Measurements from ENCODE around the gene ADGRF3.
"Not testable (repeated sequence)": the region's sequence is repeated elsewhere in the genome, so short reads cannot be mapped to it uniquely, and the experiment has no call there.

ADGRF3 gene

DNA sequence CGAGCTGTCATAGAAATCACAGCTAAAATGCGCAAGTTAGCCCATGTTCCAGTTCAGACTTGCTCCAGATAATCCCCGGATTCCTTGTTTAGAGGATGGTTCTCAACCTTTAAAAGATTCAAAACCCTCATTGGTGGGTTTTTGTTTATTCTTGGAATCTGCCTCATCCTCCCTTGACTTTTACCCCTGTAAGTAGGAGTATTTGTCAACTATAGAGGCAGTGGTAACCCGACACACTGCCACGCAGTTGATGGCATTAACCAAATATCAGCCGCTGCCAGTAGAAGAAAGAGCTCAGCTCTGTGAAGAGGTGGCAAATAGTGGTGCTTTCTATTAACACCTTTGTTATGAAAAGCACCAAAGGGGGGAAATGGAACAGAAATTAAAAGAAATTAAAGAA lies 41.0 kb downstream of the ADGRF3 start:
- no peak for DNase-seq (ENCODE audit: low spot score in 2 of 2)
- no peak overlapping the region for H3K4me3 Mint-ChIP-seq
- no peaks in the 10 kb centered on the region for H3K9me3 Mint-ChIP-seq
- ATAC-seq (replicated peaks; ENCODE audit: extremely low read depth, poor library complexity, severe bottlenecking), result no peak
- H3K36me3 Mint-ChIP-seq (ENCODE audit: insufficient read depth), result no peaks in the 10 kb centered on the region
- H3K27ac Mint-ChIP-seq (ENCODE audit: low read depth), result no peak overlapping the region
- no peaks in the 10 kb centered on the region for H3K4me1 Mint-ChIP-seq
- no peaks in the 10 kb centered on the region for H3K27me3 Mint-ChIP-seq

DNA sequence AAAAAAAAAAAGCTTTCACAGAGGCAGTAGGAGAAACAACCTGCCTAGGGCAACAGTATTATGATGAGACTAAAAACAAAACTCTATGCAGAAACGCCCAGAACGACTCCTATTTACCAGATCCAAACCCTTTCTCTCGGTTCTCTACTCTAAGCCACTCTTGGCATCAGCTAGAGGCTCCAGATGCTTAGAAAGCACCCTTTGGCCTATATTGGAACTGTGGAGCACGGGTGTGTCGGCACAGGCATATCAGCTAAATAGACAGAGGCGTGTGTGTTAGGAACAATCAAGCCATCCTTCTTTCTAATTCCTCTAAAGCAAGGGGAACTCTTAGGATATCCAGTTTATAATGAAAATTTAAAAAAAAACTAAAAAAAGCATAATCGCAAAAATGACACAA lies 41.5 kb downstream of the ADGRF3 start:
- ATAC-seq (replicated peaks; ENCODE audit: extremely low read depth, poor library complexity, severe bottlenecking); H3K4me3 Mint-ChIP-seq; H3K27me3 Mint-ChIP-seq; H3K4me1 Mint-ChIP-seq; H3K9me3 Mint-ChIP-seq; H3K27ac Mint-ChIP-seq (ENCODE audit: low read depth); DNase-seq (ENCODE audit: low spot score in 2 of 2); H3K36me3 Mint-ChIP-seq (ENCODE audit: insufficient read depth): not testable (repeated sequence)

DNA sequence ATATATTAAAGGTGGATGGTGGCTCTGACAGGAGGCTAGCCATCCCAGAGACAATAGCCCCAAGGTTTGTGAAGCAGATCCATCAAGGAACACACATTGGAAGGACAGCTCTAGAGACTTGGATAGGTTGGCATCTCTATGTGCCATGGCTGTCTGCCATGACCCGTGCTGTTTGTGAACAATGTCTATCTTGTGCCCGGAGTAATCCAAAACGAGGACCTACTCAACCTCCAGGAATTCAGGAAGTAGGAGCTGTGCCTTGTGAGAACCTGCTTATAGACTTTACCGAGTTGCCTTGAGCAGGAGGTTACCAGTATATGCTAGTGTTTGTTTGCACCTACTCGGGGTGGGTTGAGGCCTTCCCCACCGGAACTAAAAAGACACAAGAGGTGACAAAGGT lies 43.7 kb downstream of the ADGRF3 start:
- ATAC-seq (replicated peaks; ENCODE audit: extremely low read depth, poor library complexity, severe bottlenecking) (no peak), DNase-seq (ENCODE audit: low spot score in 2 of 2) (no peak)
- Mint-ChIP-seq H3K4me3 (no peak overlapping the region), H3K36me3 (ENCODE audit: insufficient read depth) (no peaks in the 10 kb centered on the region), H3K27me3 (no peaks in the 10 kb centered on the region), H3K27ac (ENCODE audit: low read depth) (no peak overlapping the region), H3K9me3 (no peaks in the 10 kb centered on the region), H3K4me1 (no peaks in the 10 kb centered on the region)

DNA sequence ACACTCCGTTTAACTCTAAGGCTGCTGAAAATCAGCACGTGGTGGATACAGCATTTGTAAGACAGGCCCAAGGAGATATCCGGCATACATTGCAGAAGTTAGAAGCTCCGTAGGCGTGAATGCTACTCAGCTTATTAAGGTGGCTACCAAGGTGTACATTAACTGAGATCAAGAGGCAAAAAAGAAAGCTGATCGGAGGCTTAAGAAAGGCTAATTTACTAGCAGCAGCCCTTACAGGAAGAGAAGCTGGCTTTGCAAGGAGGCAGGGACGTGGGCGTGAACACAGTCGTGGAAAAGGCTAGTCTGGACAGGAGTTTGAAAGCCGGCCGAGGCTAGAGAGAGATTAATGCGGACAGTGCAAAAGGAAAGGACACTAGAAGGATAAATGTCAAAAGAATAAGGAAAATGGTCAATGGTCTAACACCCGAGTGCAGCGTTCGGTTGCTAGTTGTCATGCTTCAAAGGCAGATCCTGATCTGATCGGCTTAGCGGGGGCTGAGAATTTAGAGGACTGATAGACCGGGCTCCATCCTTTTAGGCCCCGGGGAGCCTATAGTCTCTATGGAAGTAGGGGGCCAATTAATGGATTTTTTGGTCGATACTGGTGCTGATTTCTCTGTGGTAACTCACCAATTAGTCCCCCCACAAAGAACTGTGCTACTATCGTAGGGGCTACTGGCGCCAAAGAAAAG lies 46.2 kb downstream of the ADGRF3 start:
- Mint-ChIP-seq H3K4me3 (no peak overlapping the region), H3K27ac (ENCODE audit: low read depth) (no peak overlapping the region), H3K27me3 (no peaks in the 10 kb centered on the region), H3K36me3 (ENCODE audit: insufficient read depth) (no peaks in the 10 kb centered on the region), H3K9me3 (no peaks in the 10 kb centered on the region), H3K4me1 (no peaks in the 10 kb centered on the region)
- DNase-seq (ENCODE audit: low spot score in 2 of 2) (no peak), ATAC-seq (replicated peaks; ENCODE audit: extremely low read depth, poor library complexity, severe bottlenecking) (peak; percentile 27)

DNA sequence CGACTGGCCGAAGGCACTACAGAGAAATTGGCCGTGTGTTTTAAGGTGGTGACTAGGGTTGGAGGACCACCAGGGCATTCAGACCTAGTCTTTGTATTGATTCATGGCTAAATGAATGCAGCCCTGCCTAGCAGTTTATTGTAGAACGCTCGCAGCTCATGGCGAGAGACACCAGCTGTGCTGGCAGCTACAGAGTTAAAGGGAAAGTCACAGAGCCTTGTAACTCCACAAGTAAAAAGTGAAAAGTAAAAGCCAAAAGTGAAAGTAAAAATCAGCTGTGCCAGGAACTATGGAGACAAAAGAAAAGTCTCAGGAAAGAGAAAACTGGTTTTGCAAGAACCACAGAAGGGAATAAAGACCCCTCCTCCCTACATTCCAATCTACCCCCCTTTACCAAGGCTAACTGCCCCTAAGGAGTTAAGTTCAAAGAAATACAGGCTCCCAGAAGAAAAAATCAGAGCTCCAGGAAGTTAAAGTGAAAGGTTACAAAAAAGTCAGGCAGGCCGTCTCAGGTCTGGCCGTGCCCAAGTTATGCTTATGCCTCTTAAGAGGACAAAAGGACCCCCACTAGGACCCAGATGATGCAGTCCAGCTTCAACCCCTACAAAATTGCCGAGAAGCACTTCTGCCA lies 47.0 kb downstream of the ADGRF3 start:
- H3K27me3 Mint-ChIP-seq, result no peaks in the 10 kb centered on the region
- H3K4me1 Mint-ChIP-seq, result no peaks in the 10 kb centered on the region
- no peak overlapping the region for H3K4me3 Mint-ChIP-seq
- no peak overlapping the region for H3K27ac Mint-ChIP-seq (ENCODE audit: low read depth)
- H3K36me3 Mint-ChIP-seq (ENCODE audit: insufficient read depth), result no peaks in the 10 kb centered on the region
- ATAC-seq (replicated peaks; ENCODE audit: extremely low read depth, poor library complexity, severe bottlenecking), result peak; percentile 60
- DNase-seq (ENCODE audit: low spot score in 2 of 2), result no peak
- no peaks in the 10 kb centered on the region for H3K9me3 Mint-ChIP-seq

DNA sequence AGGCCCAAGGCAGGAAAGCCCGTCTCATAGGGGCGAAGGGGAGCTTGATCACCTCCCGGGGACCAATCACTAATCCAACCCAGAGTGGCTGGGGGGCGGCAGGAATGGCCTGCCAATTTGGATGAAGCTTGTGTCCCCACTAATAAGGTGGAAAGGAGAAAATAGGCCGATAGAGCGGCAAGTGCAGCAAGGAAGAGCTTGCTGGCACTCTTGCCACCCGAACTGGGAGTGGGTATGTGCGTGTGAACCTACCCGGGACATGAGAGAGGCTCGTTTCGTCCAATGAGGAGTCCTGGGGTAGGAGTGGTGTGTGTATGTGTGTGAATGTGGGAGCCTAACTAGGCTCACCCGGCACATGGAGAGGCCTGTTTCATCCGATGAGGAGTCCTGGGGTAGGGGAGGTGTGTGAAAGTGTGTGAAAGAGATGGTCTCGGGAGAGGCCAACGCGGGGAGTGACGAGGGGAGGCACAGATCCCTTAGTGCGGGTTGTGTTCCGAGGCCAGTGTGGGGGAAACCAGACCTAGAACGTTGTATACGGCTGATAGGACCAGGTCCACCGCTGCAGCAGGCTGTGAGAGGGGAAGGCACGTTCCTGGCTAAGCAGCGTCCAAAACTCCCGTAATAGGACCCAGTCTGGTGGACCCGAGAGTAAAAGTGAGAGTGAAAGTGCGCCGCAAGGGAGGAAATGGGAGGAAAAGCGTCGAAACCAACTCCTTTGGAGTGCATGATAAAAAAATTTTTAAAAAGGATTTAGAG lies 47.8 kb downstream of the ADGRF3 start:
- DNase-seq (ENCODE audit: low spot score in 2 of 2) (no peak), ATAC-seq (replicated peaks; ENCODE audit: extremely low read depth, poor library complexity, severe bottlenecking) (peak; percentile 48)
- Mint-ChIP-seq H3K36me3 (ENCODE audit: insufficient read depth) (no peaks in the 10 kb centered on the region), H3K27ac (ENCODE audit: low read depth) (no peak overlapping the region), H3K4me3 (no peak overlapping the region), H3K9me3 (no peaks in the 10 kb centered on the region), H3K4me1 (no peaks in the 10 kb centered on the region), H3K27me3 (no peaks in the 10 kb centered on the region)

DNA sequence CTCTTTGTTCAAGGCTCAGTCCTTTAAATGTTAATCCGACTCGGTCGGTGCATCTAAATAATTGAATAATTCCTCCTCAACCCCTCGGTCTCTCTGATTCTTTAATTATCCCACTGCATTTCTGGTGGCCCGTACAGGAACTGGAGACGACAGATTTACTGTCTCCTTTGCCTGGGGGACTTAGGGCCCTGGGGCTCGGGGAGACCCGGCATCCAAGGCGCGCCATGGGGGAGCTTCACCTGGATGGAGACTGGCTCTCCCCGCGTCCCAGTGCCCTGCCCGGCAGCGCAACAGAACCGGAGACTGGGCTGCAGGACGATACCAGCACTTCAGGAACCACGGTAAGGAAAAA lies 48.3 kb downstream of the ADGRF3 start:
- no peak for ATAC-seq (replicated peaks; ENCODE audit: extremely low read depth, poor library complexity, severe bottlenecking)

DNA sequence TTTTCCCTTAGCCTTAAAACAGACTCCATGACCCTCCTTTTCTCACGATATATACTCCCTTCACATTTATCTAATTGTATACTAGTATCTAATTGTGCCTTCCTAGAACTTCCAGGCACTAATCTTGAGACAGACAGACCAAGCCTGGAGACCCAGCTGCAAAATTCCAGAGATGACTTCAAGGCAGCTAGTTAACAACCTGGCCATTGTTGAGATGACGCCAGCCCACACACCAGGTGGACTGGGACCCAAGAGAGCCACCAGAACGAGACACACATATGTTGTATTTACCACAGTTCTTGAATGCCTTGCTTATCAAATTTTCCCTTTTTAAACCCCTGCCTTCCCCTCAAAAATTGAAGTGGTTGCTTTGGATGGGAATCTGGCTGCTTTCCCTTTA lies 49.5 kb downstream of the ADGRF3 start:
- DNase-seq (ENCODE audit: low spot score in 2 of 2) (no peak), ATAC-seq (replicated peaks; ENCODE audit: extremely low read depth, poor library complexity, severe bottlenecking) (no peak)
- H3K27me3 Mint-ChIP-seq, result no peaks in the 10 kb centered on the region
- H3K4me3 Mint-ChIP-seq, result no peak overlapping the region
- H3K4me1 Mint-ChIP-seq, result no peaks in the 10 kb centered on the region
- H3K9me3 Mint-ChIP-seq, result no peaks in the 10 kb centered on the region
- H3K36me3 Mint-ChIP-seq (ENCODE audit: insufficient read depth), result no peaks in the 10 kb centered on the region
- H3K27ac Mint-ChIP-seq (ENCODE audit: low read depth), result no peak overlapping the region

More for the DNA sequence above, 48.3 kb downstream of the ADGRF3 start:
- H3K27me3 Mint-ChIP-seq, result no peaks in the 10 kb centered on the region
- H3K9me3 Mint-ChIP-seq, result no peaks in the 10 kb centered on the region
- H3K36me3 Mint-ChIP-seq (ENCODE audit: insufficient read depth), result no peaks in the 10 kb centered on the region
- H3K27ac Mint-ChIP-seq (ENCODE audit: low read depth), result no peak overlapping the region
- DNase-seq (ENCODE audit: low spot score in 2 of 2), result no peak
- no peak overlapping the region for H3K4me3 Mint-ChIP-seq
- H3K4me1 Mint-ChIP-seq, result no peaks in the 10 kb centered on the region

DNA sequence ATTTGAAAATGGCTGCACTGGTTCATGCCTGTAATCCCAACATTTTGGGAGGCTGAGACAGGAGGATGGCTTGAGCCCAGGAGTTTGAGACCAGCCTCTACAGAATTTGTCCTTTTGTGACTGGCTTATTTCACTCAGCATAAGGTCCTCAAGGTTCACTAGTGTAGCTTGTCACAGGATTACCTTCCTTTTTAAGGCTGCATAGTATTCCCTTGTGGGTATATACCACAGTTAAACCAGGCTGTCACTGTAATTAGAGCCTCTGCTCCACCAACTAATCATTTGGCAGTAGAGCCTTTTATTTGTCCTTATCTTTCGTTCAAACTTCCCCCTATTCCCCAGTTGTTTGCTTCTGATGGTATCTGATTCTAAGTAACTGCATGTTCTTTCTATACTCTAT lies 51.1 kb downstream of the ADGRF3 start:
- DNase-seq (ENCODE audit: low spot score in 2 of 2), result no peak
- H3K27me3 Mint-ChIP-seq, result no peaks in the 10 kb centered on the region
- ATAC-seq (replicated peaks; ENCODE audit: extremely low read depth, poor library complexity, severe bottlenecking), result no peak
- no peaks in the 10 kb centered on the region for H3K4me1 Mint-ChIP-seq
- H3K9me3 Mint-ChIP-seq, result no peaks in the 10 kb centered on the region
- no peaks in the 10 kb centered on the region for H3K36me3 Mint-ChIP-seq (ENCODE audit: insufficient read depth)
- no peak overlapping the region for H3K4me3 Mint-ChIP-seq
- no peak overlapping the region for H3K27ac Mint-ChIP-seq (ENCODE audit: low read depth)

DNA sequence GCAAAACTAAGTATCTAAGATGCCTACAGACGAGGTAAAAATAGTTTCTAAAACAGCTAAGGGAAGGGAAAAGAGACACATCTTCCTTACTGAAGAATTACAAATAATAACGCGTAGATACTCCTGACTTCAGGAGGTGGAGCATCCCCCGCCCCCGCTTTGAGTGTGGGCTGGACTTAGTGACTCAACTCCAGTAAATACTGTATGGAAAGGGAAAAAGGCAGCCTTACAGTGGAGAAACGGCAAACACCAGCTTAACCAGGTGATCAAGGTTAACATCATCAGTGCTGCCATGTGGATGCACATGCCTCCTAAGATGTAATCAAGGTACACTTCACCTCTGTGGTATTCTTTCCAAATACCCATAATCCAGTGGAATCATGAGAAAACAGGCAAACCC lies 53.9 kb downstream of the ADGRF3 start:
- H3K4me3 Mint-ChIP-seq, result no peak overlapping the region
- DNase-seq (ENCODE audit: low spot score in 2 of 2) (no peak), ATAC-seq (replicated peaks; ENCODE audit: extremely low read depth, poor library complexity, severe bottlenecking) (no peak)
- peaks cover 6% of the 10 kb centered on the region for H3K36me3 Mint-ChIP-seq (ENCODE audit: insufficient read depth)
- H3K27me3 Mint-ChIP-seq, result no peaks in the 10 kb centered on the region
- no peaks in the 10 kb centered on the region for H3K9me3 Mint-ChIP-seq
- no peaks in the 10 kb centered on the region for H3K4me1 Mint-ChIP-seq
- H3K27ac Mint-ChIP-seq (ENCODE audit: low read depth), result no peak overlapping the region

DNA sequence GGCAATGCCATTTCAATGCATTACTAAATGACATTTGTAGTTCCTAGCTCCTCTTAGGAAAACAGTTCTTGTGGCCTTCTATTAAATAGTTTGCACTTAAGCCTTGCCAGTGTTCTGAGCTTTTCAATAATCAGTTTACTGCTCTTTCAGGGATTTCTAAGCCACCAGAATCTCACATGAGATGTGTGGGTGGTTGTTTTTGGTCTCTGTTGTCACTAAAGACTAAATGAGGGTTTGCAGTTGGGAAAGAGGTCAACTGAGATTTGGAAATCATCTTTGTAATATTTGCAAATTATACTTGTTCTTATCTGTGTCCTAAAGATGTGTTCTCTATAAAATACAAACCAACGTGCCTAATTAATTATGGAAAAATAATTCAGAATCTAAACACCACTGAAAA lies 56.6 kb downstream of the ADGRF3 start:
- Mint-ChIP-seq H3K36me3 (ENCODE audit: insufficient read depth) (peaks cover 20% of the 10 kb centered on the region), H3K4me3 (no peak overlapping the region), H3K9me3 (no peaks in the 10 kb centered on the region), H3K27ac (ENCODE audit: low read depth) (no peak overlapping the region), H3K27me3 (no peaks in the 10 kb centered on the region), H3K4me1 (no peaks in the 10 kb centered on the region)
- ATAC-seq (replicated peaks; ENCODE audit: extremely low read depth, poor library complexity, severe bottlenecking), result no peak
- no peak for DNase-seq (ENCODE audit: low spot score in 2 of 2)

DNA sequence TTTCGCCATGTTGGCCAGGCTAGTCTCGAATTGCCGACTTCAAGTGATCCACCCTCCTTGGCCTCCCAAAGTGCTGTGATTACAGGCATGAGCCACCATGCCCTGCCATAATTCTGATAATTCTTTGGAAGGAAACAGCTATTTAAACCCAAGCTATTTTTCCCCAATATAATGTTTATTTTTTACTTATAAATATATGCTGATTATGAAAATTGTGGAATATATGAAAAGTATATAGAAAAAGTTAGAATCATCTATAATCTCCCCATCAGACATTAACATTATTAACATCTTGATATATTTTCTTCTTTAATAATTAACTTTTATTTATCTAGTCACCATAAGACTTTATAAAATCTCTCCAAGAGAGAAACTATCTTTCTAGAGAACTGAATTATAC lies 60.7 kb downstream of the ADGRF3 start:
- peaks cover 3% of the 10 kb centered on the region for H3K4me1 Mint-ChIP-seq
- no peak for ATAC-seq (replicated peaks; ENCODE audit: extremely low read depth, poor library complexity, severe bottlenecking)
- H3K36me3 Mint-ChIP-seq (ENCODE audit: insufficient read depth), result peaks cover 44% of the 10 kb centered on the region
- no peaks in the 10 kb centered on the region for H3K27me3 Mint-ChIP-seq
- H3K9me3 Mint-ChIP-seq, result no peaks in the 10 kb centered on the region
- H3K27ac Mint-ChIP-seq (ENCODE audit: low read depth), result no peak overlapping the region
- DNase-seq (ENCODE audit: low spot score in 2 of 2), result no peak
- H3K4me3 Mint-ChIP-seq, result no peak overlapping the region

DNA sequence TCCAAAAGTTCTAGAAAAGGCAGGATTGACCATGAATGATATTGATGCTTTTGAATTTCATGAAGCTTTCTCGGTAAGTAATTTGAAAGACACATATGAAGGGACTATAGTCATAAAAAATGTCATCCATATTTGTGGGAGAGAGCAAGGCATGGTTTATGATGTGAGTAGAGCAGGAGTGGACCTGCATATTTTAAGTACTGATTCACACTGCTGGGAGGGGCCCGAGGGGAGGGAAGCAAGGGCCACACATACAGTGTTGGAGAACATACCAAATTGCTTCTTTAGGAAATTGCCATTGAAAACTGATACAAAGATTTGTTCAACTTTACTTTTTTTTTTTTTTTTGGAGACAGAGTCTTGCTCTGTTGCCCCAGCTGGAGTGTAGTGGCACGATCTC lies 62.5 kb downstream of the ADGRF3 start:
- H3K36me3 Mint-ChIP-seq (ENCODE audit: insufficient read depth), result peaks cover 55% of the 10 kb centered on the region
- no peak for DNase-seq (ENCODE audit: low spot score in 2 of 2)
- H3K27ac Mint-ChIP-seq (ENCODE audit: low read depth), result no peak overlapping the region
- H3K4me3 Mint-ChIP-seq, result no peak overlapping the region
- ATAC-seq (replicated peaks; ENCODE audit: extremely low read depth, poor library complexity, severe bottlenecking), result no peak
- H3K4me1 Mint-ChIP-seq, result peaks cover 5% of the 10 kb centered on the region
- H3K9me3 Mint-ChIP-seq, result no peaks in the 10 kb centered on the region
- no peaks in the 10 kb centered on the region for H3K27me3 Mint-ChIP-seq
